Measurements from ENCODE around the gene ARHGAP26.

The ARHGAP26 gene

GRCh38 chr5:142779163-142779840 is 9.1 kb downstream of the ARHGAP26 start:
- Histone ChIP-seq H4K20me1 (ENCODE audit: control insufficient read depth, insufficient read depth, low read depth, low read length) (no peaks in the 10 kb centered on the region), H3K4me2 (ENCODE audit: low read length) (no peak overlapping the region), H3F3A (ENCODE audit: control insufficient read depth, insufficient read depth) (no peaks in the 10 kb centered on the region), H3K9me3 (ENCODE audit: control insufficient read depth, insufficient read depth, low read length) (no peaks in the 10 kb centered on the region), H3K79me2 (ENCODE audit: control insufficient read depth, low read length) (no peaks in the 10 kb centered on the region), H3K4me1 (ENCODE audit: control insufficient read depth, low read length) (no peaks in the 10 kb centered on the region), H3K27me3 (ENCODE audit: control insufficient read depth, low read length) (peaks cover 10% of the 10 kb centered on the region), H3K36me3 (ENCODE audit: control insufficient read depth, low read length) (no peaks in the 10 kb centered on the region), H3K27ac (ENCODE audit: low read depth, low read length) (no peak overlapping the region), H3K4me3 (ENCODE audit: low read length) (no peak overlapping the region), H3K9me2 (replicated peaks; ENCODE audit: control insufficient read depth, low read length) (no peaks in the 10 kb centered on the region)
- TF ChIP-seq CTCF (IDR thresholded peaks at IDR 0.05; ENCODE audit: low read depth, low read length, poor library complexity, severe bottlenecking) = no peak
- TF ChIP-seq EZH2phosphoT487 (IDR thresholded peaks at IDR 0.05; ENCODE audit: borderline replicate concordance, low read length) = no peak

- Histone ChIP-seq H3K4me1 (ENCODE audit: control insufficient read depth, low read length) (no peaks in the 10 kb centered on the region), H4K20me1 (ENCODE audit: control insufficient read depth, insufficient read depth, low read depth, low read length) (no peaks in the 10 kb centered on the region), H3K36me3 (ENCODE audit: control insufficient read depth, low read length) (no peaks in the 10 kb centered on the region), H3K27ac (ENCODE audit: low read depth, low read length) (no peak overlapping the region), H3K79me2 (ENCODE audit: control insufficient read depth, low read length) (no peaks in the 10 kb centered on the region), H3K9me3 (ENCODE audit: control insufficient read depth, insufficient read depth, low read length) (no peaks in the 10 kb centered on the region), H3K9me2 (replicated peaks; ENCODE audit: control insufficient read depth, low read length) (no peaks in the 10 kb centered on the region), H3K4me3 (ENCODE audit: low read length) (no peak overlapping the region), H3K27me3 (ENCODE audit: control insufficient read depth, low read length) (peaks cover 7% of the 10 kb centered on the region), H3F3A (ENCODE audit: control insufficient read depth, insufficient read depth) (no peaks in the 10 kb centered on the region), H3K4me2 (ENCODE audit: low read length) (no peak overlapping the region)
- TF ChIP-seq CTCF (IDR thresholded peaks at IDR 0.05; ENCODE audit: low read depth, low read length, poor library complexity, severe bottlenecking) (no peak), EZH2phosphoT487 (IDR thresholded peaks at IDR 0.05; ENCODE audit: borderline replicate concordance, low read length) (no peak)
These were observed 10.7 kb downstream of the ARHGAP26 start for GRCh38 chr5:142780871-142781270.

DNA sequence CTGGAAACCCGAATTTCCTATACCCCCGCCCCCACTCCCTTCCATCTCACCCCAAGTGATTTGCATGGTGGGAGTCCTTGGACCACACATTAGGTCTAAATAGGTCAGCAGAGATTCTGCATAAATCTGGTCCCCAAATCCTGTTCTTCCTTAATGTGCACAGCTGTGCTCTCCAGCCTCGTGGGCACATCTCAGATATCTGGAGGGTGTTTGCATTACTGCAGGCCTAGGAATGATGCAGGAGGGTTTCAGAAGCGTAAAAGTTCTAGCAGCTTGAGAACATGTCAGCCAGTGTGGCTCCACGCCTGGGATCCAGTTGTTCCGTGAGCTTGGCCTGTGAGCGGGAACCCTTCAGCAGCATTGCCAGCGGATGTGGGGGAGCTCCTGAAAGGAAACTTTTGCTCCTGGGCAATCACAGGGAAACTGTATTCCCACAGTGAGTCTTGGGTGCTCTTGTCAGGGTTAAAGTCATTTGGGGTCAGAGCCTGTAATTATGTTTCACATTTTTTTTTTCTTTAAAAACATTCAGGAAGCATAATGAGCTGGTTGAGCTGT is 12.9 kb downstream of the ARHGAP26 start:
- Histone ChIP-seq H3K4me1 (ENCODE audit: control insufficient read depth, low read length) (no peaks in the 10 kb centered on the region), H3F3A (ENCODE audit: control insufficient read depth, insufficient read depth) (no peaks in the 10 kb centered on the region), H3K4me2 (ENCODE audit: low read length) (no peak overlapping the region), H3K9me3 (ENCODE audit: control insufficient read depth, insufficient read depth, low read length) (no peaks in the 10 kb centered on the region), H3K9me2 (replicated peaks; ENCODE audit: control insufficient read depth, low read length) (no peaks in the 10 kb centered on the region), H3K79me2 (ENCODE audit: control insufficient read depth, low read length) (no peaks in the 10 kb centered on the region), H4K20me1 (ENCODE audit: control insufficient read depth, insufficient read depth, low read depth, low read length) (no peaks in the 10 kb centered on the region), H3K36me3 (ENCODE audit: control insufficient read depth, low read length) (no peaks in the 10 kb centered on the region), H3K27ac (ENCODE audit: low read depth, low read length) (no peak overlapping the region), H3K27me3 (ENCODE audit: control insufficient read depth, low read length) (peaks cover 4% of the 10 kb centered on the region; the same call in 1 of the 2 replicates), H3K4me3 (ENCODE audit: low read length) (no peak overlapping the region)
- TF ChIP-seq EZH2phosphoT487 (IDR thresholded peaks at IDR 0.05; ENCODE audit: borderline replicate concordance, low read length) (no peak), CTCF (IDR thresholded peaks at IDR 0.05; ENCODE audit: low read depth, low read length, poor library complexity, severe bottlenecking) (no peak)

All from DOHH2 (cell line).